Activated naive CD4-positive, alpha-beta T cell treated with anti-CD3 and anti-CD28 coated beads, Interleukin-2, amount 10 ng/mL, durations not matched to agents 7 days and 5 days (primary cell): ENCODE measurements around the gene CDCA7L.
"Not testable (repeated sequence)": the region's sequence is repeated elsewhere in the genome, so short reads cannot be mapped to it uniquely, and the experiment has no call there.

Experiments
- CTCF ChIA-PET: fragments of 350-600 bp; sonication (Branson Sonifier 250); formaldehyde crosslinking; loops from one replicate; lab custom pipeline; 2021; ENCODE audit warnings: antibody characterized with exemption; lab: Charles Lee
- DNase-seq: peaks from one replicate; pipeline ENCODE4 v3.0.0-alpha.2; 2020
- H3K27ac Mint-ChIP-seq: one replicate; pipeline ENCODE4 v1.8.0; 2021; ENCODE audit warnings: mild to moderate bottlenecking, moderate library complexity, mixed read lengths
- H3K27me3 Mint-ChIP-seq: one replicate; pipeline ENCODE4 v1.8.0; 2021; ENCODE audit warnings: mild to moderate bottlenecking, mixed read lengths
- H3K36me3 Mint-ChIP-seq: one replicate; pipeline ENCODE4 v1.8.0; 2021; ENCODE audit warnings: mixed read lengths
- H3K4me1 Mint-ChIP-seq: one replicate; pipeline ENCODE4 v1.8.0; 2021; ENCODE audit warnings: mixed read lengths
- H3K4me3 Mint-ChIP-seq: one replicate; pipeline ENCODE4 v1.8.0; 2021; ENCODE audit warnings: mild to moderate bottlenecking, moderate library complexity, mixed read lengths
- H3K9me3 Mint-ChIP-seq: one replicate; pipeline ENCODE4 v1.8.0; 2021; ENCODE audit warnings: mixed read lengths

CDCA7L gene

GRCh38 chr7:21938463-21938862, 7.2 kb downstream of the CDCA7L start:
- no peaks in the 10 kb centered on the region for H3K27me3 Mint-ChIP-seq
- CTCF ChIA-PET: no interaction called here
- H3K4me1 Mint-ChIP-seq: peaks cover 61% of the 10 kb centered on the region
- no peak for DNase-seq
- H3K4me3 Mint-ChIP-seq: no peak overlapping the region
- H3K36me3 Mint-ChIP-seq: peaks cover 57% of the 10 kb centered on the region
- no peak overlapping the region for H3K27ac Mint-ChIP-seq
- peaks cover 6% of the 10 kb centered on the region for H3K9me3 Mint-ChIP-seq

- Mint-ChIP-seq H3K36me3 (peaks cover 64% of the 10 kb centered on the region), H3K9me3 (peaks cover 13% of the 10 kb centered on the region), H3K27me3 (no peaks in the 10 kb centered on the region), H3K4me3 (no peak overlapping the region), H3K4me1 (peaks cover 28% of the 10 kb centered on the region), H3K27ac (no peak overlapping the region)
- no peak for DNase-seq
- CTCF ChIA-PET: no interaction called here
Measured at GRCh38 chr7:21934808-21935207, 10.9 kb downstream of the CDCA7L start.

GRCh38 chr7:21933293-21933692, 12.4 kb downstream of the CDCA7L start:
- DNase-seq, H3K27ac Mint-ChIP-seq, CTCF ChIA-PET, H3K4me3 Mint-ChIP-seq, H3K27me3 Mint-ChIP-seq: not testable (repeated sequence)
- Mint-ChIP-seq H3K4me1 (peaks cover 18% of the 10 kb centered on the region), H3K9me3 (peaks cover 24% of the 10 kb centered on the region), H3K36me3 (peaks cover 64% of the 10 kb centered on the region)

GRCh38 chr7:21927693-21928092, 18.0 kb downstream of the CDCA7L start:
- DNase-seq: no peak
- CTCF ChIA-PET: interaction anchor here (0.7 to 0.9 kb wide), 2 partner anchors 12 to 14 kb away, joined by 3 read pairs; no protein-coding TSS in a partner anchor
- Mint-ChIP-seq H3K27ac (no peak overlapping the region), H3K4me3 (no peak overlapping the region), H3K27me3 (no peaks in the 10 kb centered on the region), H3K9me3 (peaks cover 18% of the 10 kb centered on the region), H3K36me3 (peaks cover 40% of the 10 kb centered on the region), H3K4me1 (peaks cover 4% of the 10 kb centered on the region)

GRCh38 chr7:21926448-21926847, 19.3 kb downstream of the CDCA7L start:
- H3K4me3 Mint-ChIP-seq: no peak overlapping the region
- H3K36me3 Mint-ChIP-seq: peaks cover 33% of the 10 kb centered on the region
- H3K27ac Mint-ChIP-seq: no peak overlapping the region
- no peaks in the 10 kb centered on the region for H3K27me3 Mint-ChIP-seq
- H3K9me3 Mint-ChIP-seq: peaks cover 18% of the 10 kb centered on the region
- H3K4me1 Mint-ChIP-seq: peaks cover 4% of the 10 kb centered on the region
- CTCF ChIA-PET: no interaction called here
- no peak for DNase-seq

GRCh38 chr7:21923658-21924057, 22.0 kb downstream of the CDCA7L start:
- Mint-ChIP-seq H3K9me3 (peaks cover 3% of the 10 kb centered on the region), H3K4me3 (no peak overlapping the region), H3K27ac (no peak overlapping the region), H3K36me3 (peaks cover 15% of the 10 kb centered on the region), H3K4me1 (peaks cover under 1% of the 10 kb centered on the region), H3K27me3 (no peaks in the 10 kb centered on the region)
- no peak for DNase-seq
- CTCF ChIA-PET: interaction anchor here (1.5 kb wide), 1 partner anchor 11 kb away, joined by 5 read pairs; no protein-coding TSS in a partner anchor

- no peaks in the 10 kb centered on the region for H3K9me3 Mint-ChIP-seq
- H3K27ac Mint-ChIP-seq: no peak overlapping the region
- no peaks in the 10 kb centered on the region for H3K27me3 Mint-ChIP-seq
- no peak for DNase-seq
- CTCF ChIA-PET: interaction anchor here (1.5 kb wide), 1 partner anchor 10 kb away, joined by 5 read pairs; no protein-coding TSS in a partner anchor
- peaks cover 9% of the 10 kb centered on the region for H3K36me3 Mint-ChIP-seq
- H3K4me3 Mint-ChIP-seq: no peak overlapping the region
- H3K4me1 Mint-ChIP-seq: no peaks in the 10 kb centered on the region
Measured at GRCh38 chr7:21922605-21923004, 23.1 kb downstream of the CDCA7L start.

- Mint-ChIP-seq H3K27ac (no peak overlapping the region), H3K36me3 (peaks cover 9% of the 10 kb centered on the region), H3K4me1 (no peaks in the 10 kb centered on the region), H3K27me3 (no peaks in the 10 kb centered on the region), H3K9me3 (no peaks in the 10 kb centered on the region), H3K4me3 (no peak overlapping the region)
- CTCF ChIA-PET: no interaction called here
- DNase-seq: no peak
Measured at GRCh38 chr7:21920936-21921335, 24.8 kb downstream of the CDCA7L start.

GRCh38 chr7:21918216-21918615, 27.5 kb downstream of the CDCA7L start:
- no peak for DNase-seq
- Mint-ChIP-seq H3K9me3 (no peaks in the 10 kb centered on the region), H3K27me3 (no peaks in the 10 kb centered on the region), H3K36me3 (peaks cover 28% of the 10 kb centered on the region), H3K27ac (no peak overlapping the region), H3K4me3 (no peak overlapping the region), H3K4me1 (no peaks in the 10 kb centered on the region)
- CTCF ChIA-PET: interaction anchor here (0.7 kb wide), 1 partner anchor 687 kb away, joined by 3 read pairs; no protein-coding TSS in a partner anchor

- no peak overlapping the region for H3K4me3 Mint-ChIP-seq
- no peak for DNase-seq
- no peak overlapping the region for H3K27ac Mint-ChIP-seq
- CTCF ChIA-PET: no interaction called here
- H3K36me3 Mint-ChIP-seq: peaks cover 33% of the 10 kb centered on the region
- H3K4me1 Mint-ChIP-seq: no peaks in the 10 kb centered on the region
- H3K9me3 Mint-ChIP-seq: no peaks in the 10 kb centered on the region
- H3K27me3 Mint-ChIP-seq: no peaks in the 10 kb centered on the region
Measured at GRCh38 chr7:21916629-21917028, 29.1 kb downstream of the CDCA7L start.

GRCh38 chr7:21916176-21916575, 29.5 kb downstream of the CDCA7L start:
- Mint-ChIP-seq H3K4me1 (no peaks in the 10 kb centered on the region), H3K27ac (no peak overlapping the region), H3K36me3 (peaks cover 37% of the 10 kb centered on the region), H3K4me3 (no peak overlapping the region), H3K27me3 (no peaks in the 10 kb centered on the region), H3K9me3 (no peaks in the 10 kb centered on the region)
- CTCF ChIA-PET: no interaction called here
- DNase-seq: no peak

- Mint-ChIP-seq H3K27me3 (no peaks in the 10 kb centered on the region), H3K9me3 (no peaks in the 10 kb centered on the region), H3K4me1 (no peaks in the 10 kb centered on the region), H3K36me3 (peaks cover 37% of the 10 kb centered on the region), H3K27ac (no peak overlapping the region), H3K4me3 (no peak overlapping the region)
- CTCF ChIA-PET: no interaction called here
- no peak for DNase-seq
Measured at GRCh38 chr7:21915140-21915539, 30.6 kb downstream of the CDCA7L start.

GRCh38 chr7:21914671-21915070, 31.0 kb downstream of the CDCA7L start:
- Mint-ChIP-seq H3K9me3 (no peaks in the 10 kb centered on the region), H3K36me3 (peaks cover 37% of the 10 kb centered on the region), H3K4me1 (no peaks in the 10 kb centered on the region), H3K27me3 (no peaks in the 10 kb centered on the region), H3K27ac (no peak overlapping the region), H3K4me3 (no peak overlapping the region)
- DNase-seq: no peak
- CTCF ChIA-PET: no interaction called here

- Mint-ChIP-seq H3K4me3 (no peak overlapping the region), H3K27ac (peak overlapping the region; percentile 12), H3K9me3 (no peaks in the 10 kb centered on the region), H3K36me3 (peaks cover 46% of the 10 kb centered on the region), H3K27me3 (no peaks in the 10 kb centered on the region), H3K4me1 (no peaks in the 10 kb centered on the region)
- CTCF ChIA-PET: interaction anchor here (0.6 to 1.0 kb wide), 3 partner anchors 10 to 20 kb away, joined by 3 to 5 read pairs (median 3); no protein-coding TSS in a partner anchor
- no peak for DNase-seq
Measured at GRCh38 chr7:21912931-21913780, 32.5 kb downstream of the CDCA7L start.

- H3K4me3 Mint-ChIP-seq: no peak overlapping the region
- H3K36me3 Mint-ChIP-seq: peaks cover 50% of the 10 kb centered on the region
- CTCF ChIA-PET: interaction anchor here (0.8 kb wide), 1 partner anchor 11 kb away, joined by 5 read pairs; no protein-coding TSS in a partner anchor
- H3K27ac Mint-ChIP-seq: no peak overlapping the region
- no peak for DNase-seq
- no peaks in the 10 kb centered on the region for H3K9me3 Mint-ChIP-seq
- H3K27me3 Mint-ChIP-seq: no peaks in the 10 kb centered on the region
- no peaks in the 10 kb centered on the region for H3K4me1 Mint-ChIP-seq
Measured at GRCh38 chr7:21912305-21912704, 33.4 kb downstream of the CDCA7L start.
